ENCODE data around the gene TECRL. TPM values are rescaled to one million over a fixed set of nuclear protein-coding genes. Genes with fewer than 3 reads are reported as not detected.

The TECRL gene
- total RNA-seq, 1 experiment from 2014 or later: not detected

DNA sequence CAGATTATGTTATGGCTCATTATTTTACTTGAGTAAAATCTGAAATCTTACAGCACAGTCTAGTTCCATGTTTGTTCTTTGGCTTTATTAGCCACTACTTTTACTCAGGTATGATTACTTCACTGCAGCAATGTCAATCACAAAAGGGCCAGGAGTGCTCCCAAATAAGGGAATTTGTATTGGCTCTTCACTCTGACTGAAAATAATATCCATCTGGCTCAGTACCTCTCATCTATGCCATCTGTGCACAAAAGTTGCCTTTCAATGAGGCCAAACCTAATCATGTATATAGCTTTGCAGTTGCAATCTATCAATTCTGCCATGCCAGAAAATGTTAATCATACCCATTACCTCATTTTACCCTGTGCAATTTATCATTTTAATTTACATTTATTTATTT is 161.1 kb downstream of the TECRL start:
- POLR2A ChIA-PET: no interaction called here
- Mint-ChIP-seq H3K27ac (ENCODE audit: low read depth, unreplicated experiment) (no peak overlapping the region), H3K27me3 (ENCODE audit: insufficient read depth, unreplicated experiment) (no peaks in the 10 kb centered on the region), H3K4me3 (ENCODE audit: unreplicated experiment) (no peak overlapping the region), H3K36me3 (ENCODE audit: insufficient read depth, unreplicated experiment) (no peaks in the 10 kb centered on the region), H3K9me3 (ENCODE audit: unreplicated experiment) (peaks cover 17% of the 10 kb centered on the region), H3K4me1 (ENCODE audit: insufficient read depth, unreplicated experiment) (no peaks in the 10 kb centered on the region)
- DNase-seq (ENCODE audit: unreplicated experiment): no peak
- BruUV-seq (replicated peaks): no TSS peak
- intact Hi-C loops (cut with micrococcal nuclease): no loop called here
- CTCF ChIA-PET: no interaction called here
- TF ChIP-seq, protein P1, sequence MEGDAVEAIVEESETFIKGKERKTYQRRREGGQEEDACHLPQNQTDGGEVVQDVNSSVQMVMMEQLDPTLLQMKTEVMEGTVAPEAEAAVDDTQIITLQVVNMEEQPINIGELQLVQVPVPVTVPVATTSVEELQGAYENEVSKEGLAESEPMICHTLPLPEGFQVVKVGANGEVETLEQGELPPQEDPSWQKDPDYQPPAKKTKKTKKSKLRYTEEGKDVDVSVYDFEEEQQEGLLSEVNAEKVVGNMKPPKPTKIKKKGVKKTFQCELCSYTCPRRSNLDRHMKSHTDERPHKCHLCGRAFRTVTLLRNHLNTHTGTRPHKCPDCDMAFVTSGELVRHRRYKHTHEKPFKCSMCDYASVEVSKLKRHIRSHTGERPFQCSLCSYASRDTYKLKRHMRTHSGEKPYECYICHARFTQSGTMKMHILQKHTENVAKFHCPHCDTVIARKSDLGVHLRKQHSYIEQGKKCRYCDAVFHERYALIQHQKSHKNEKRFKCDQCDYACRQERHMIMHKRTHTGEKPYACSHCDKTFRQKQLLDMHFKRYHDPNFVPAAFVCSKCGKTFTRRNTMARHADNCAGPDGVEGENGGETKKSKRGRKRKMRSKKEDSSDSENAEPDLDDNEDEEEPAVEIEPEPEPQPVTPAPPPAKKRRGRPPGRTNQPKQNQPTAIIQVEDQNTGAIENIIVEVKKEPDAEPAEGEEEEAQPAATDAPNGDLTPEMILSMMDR (IDR thresholded peaks at IDR 0.05; ENCODE audit: unreplicated experiment): no peak

DNA sequence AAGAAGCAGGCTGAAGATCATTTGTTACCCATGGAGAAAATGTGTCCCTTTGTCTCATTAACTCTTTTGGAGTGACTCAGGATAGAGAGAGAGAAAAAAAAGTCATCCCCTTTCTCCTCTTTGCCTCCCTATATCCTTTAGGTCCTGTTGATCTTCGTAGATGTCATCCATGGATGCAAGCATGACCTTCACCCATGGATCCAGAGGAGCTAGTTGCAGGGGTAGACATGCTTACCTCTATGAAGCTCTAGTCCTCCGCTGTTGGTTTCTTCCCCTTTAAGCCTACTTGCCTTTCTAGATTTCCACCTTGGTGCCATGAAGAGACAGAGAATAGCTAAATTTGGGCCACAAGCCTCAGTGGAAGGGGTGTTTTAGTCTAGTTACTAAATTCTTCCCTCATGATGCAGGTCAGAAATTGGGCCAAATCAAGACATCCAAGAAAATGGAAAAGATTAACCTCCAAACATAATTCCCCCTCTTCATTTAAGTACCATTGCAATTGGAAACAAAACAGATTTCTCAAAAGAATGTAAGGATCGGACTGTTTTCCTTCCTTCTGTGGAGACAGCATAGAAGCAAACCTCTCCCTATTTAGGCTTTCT is 178.4 kb downstream of the TECRL start:
- peak; percentile 38 for DNase-seq (ENCODE audit: unreplicated experiment)
- Mint-ChIP-seq H3K27me3 (ENCODE audit: insufficient read depth, unreplicated experiment) (no peaks in the 10 kb centered on the region), H3K9me3 (ENCODE audit: unreplicated experiment) (peaks cover 9% of the 10 kb centered on the region), H3K36me3 (ENCODE audit: insufficient read depth, unreplicated experiment) (no peaks in the 10 kb centered on the region), H3K27ac (ENCODE audit: low read depth, unreplicated experiment) (no peak overlapping the region), H3K4me3 (ENCODE audit: unreplicated experiment) (no peak overlapping the region), H3K4me1 (ENCODE audit: insufficient read depth, unreplicated experiment) (no peaks in the 10 kb centered on the region)
- no TSS peak for BruUV-seq (replicated peaks)
- ChIA-PET POLR2A (no interaction called here), CTCF (no interaction called here)
- intact Hi-C loops (cut with micrococcal nuclease): no loop called here
- TF ChIP-seq, protein P1 (IDR thresholded peaks at IDR 0.05; ENCODE audit: unreplicated experiment): no peak

Measured in MCF 10A (cell line).